A549 (cell line): ENCODE measurements around the gene QKI. TPM values are rescaled to one million over a fixed set of nuclear protein-coding genes. Genes with fewer than 3 reads are reported as not detected.

Experiments used
- ATAC-seq, 2 experiments: fragments of 200-7000 bp in 1 of 2; fragments of >200 bp in 1 of 2; cut with Nextera tagmentation in 1 of 2; cut with Tn5 transposase in 1 of 2; 3 replicates each; pipeline versions ENCODE4 v1.8.0 to v1.9.1; 2018 to 2020; ENCODE audit warnings: mild to moderate bottlenecking in 1 of 2, moderate library complexity in 1 of 2
- CTCF ChIA-PET: fragments of 300-600 bp; sonication (Branson Sonifier 250); formaldehyde crosslinking; extraction: SDS; loops from one replicate; lab custom pipeline; 2021; ENCODE audit warnings: antibody characterized with exemption, inconsistent platforms; lab: Yijun Ruan, JAX
- POLR2A ChIA-PET: fragments of 350-600 bp; formaldehyde crosslinking; extraction: SDS; loops from one replicate; lab custom pipeline; 2021; ENCODE audit warnings: antibody characterized with exemption, inconsistent platforms; lab: Yijun Ruan, JAX
- DNase-seq, 2 experiments: peaks; one replicate each; pipeline versions ENCODE4 v3.0.0 to v3.0.0-alpha.2; 2011 to 2016; ENCODE audit warnings: low read depth in 1 of 2, low spot score in 1 of 2
- FAIRE-seq: peaks from 2 replicates; lab custom pipeline; 2011; peaks lifted over from hg19 to GRCh38; lab: Jason Lieb, UNC
- H3K27ac ChIP-seq, 2 experiments: fragments of >200 bp; sonication (Bioruptor Twin); formaldehyde crosslinking; 3 replicates each; pipeline ENCODE4 v1.5.1; 2016 to 2017
- H3K4me1 ChIP-seq: fragments of >200 bp; sonication (Bioruptor Twin); formaldehyde crosslinking; 3 replicates; pipeline ENCODE4 v1.6.1; 2016
- H3K4me2 ChIP-seq: fragments of >200 bp; sonication (Bioruptor Twin); formaldehyde crosslinking; 3 replicates; pipeline ENCODE4 v1.6.1; 2016
- H3K4me3 ChIP-seq: fragments of >200 bp; sonication (Bioruptor Twin); formaldehyde crosslinking; 3 replicates; pipeline ENCODE4 v1.5.1; 2016
- H3K9me3 ChIP-seq: fragments of >200 bp; sonication (Bioruptor Twin); formaldehyde crosslinking; 3 replicates; pipeline ENCODE4 v1.6.1; 2016
- CBX2 ChIP-seq: fragments of 200-600 bp; sonication (generic); IDR thresholded peaks from 2 replicates; pipeline ENCODE4 v1.6.1; 2016; ENCODE audit warnings: low read depth, mild to moderate bottlenecking, borderline replicate concordance
- CEBPB ChIP-seq, 2 experiments: fragments of >200 bp in 1 of 2; sonication (Bioruptor Twin) in 1 of 2; formaldehyde crosslinking in 1 of 2; IDR thresholded peaks; 2 replicates each; pipeline ENCODE4 v1.6.1; 2012 to 2016
- ESRRA ChIP-seq: fragments of 150-350 bp; IDR thresholded peaks from 2 replicates; pipeline ENCODE4 v1.6.1; 2014; ENCODE audit warnings: mild to moderate bottlenecking, low read length, borderline replicate concordance
- FOSL2 ChIP-seq, 2 experiments: fragments of 450-650 bp in 1 of 2; fragments of >200 bp in 1 of 2; sonication (Bioruptor Twin) in 1 of 2; formaldehyde crosslinking; IDR thresholded peaks; 2 replicates each; pipeline versions ENCODE4 v1.5.0 to v1.6.1; 2016 to 2020; ENCODE audit warnings: mild to moderate bottlenecking in 1 of 2, moderate library complexity in 1 of 2
- HDAC2 ChIP-seq: fragments of 200-600 bp; sonication (generic); IDR thresholded peaks from 2 replicates; pipeline ENCODE4 v1.6.1; 2016
- HES2 ChIP-seq: fragments of >200 bp; sonication (Bioruptor Twin); formaldehyde crosslinking; IDR thresholded peaks from 2 replicates; pipeline ENCODE4 v1.6.1; 2016
- HMGXB4 ChIP-seq: fragments of 250-450 bp; sonication (Bioruptor Pico); IDR thresholded peaks from 2 replicates; pipeline ENCODE4 v1.5.0; 2021; ENCODE audit warnings: mild to moderate bottlenecking, moderate library complexity, borderline replicate concordance
- HOXA7 ChIP-seq: fragments of 250-450 bp; sonication (Bioruptor Pico); IDR thresholded peaks from 2 replicates; pipeline ENCODE4 v1.5.0; 2020; ENCODE audit warnings: mild to moderate bottlenecking, moderate library complexity
- MAFK ChIP-seq: fragments of 450-650 bp; IDR thresholded peaks from 2 replicates; pipeline ENCODE4 v1.6.1; 2014; ENCODE audit not compliant: partially characterized antibody
- POLR2A ChIP-seq: IDR thresholded peaks from 2 replicates; pipeline ENCODE4 v1.6.1; 2012; ENCODE audit warnings: mild to moderate bottlenecking, low read length
- REST ChIP-seq: fragments of 200-600 bp; sonication (generic); IDR thresholded peaks from 2 replicates; pipeline ENCODE4 v1.6.1; 2016; ENCODE audit warnings: antibody characterized with exemption, mild to moderate bottlenecking, moderate library complexity
- SREBF2 ChIP-seq: fragments of 450-650 bp; IDR thresholded peaks from 2 replicates; pipeline ENCODE4 v1.6.1; 2014; ENCODE audit warnings: mild to moderate bottlenecking, moderate library complexity
- TFCP2L1 ChIP-seq: fragments of 250-450 bp; sonication (Bioruptor Pico); IDR thresholded peaks from 2 replicates; pipeline ENCODE4 v1.5.0; 2021; ENCODE audit warnings: mild to moderate bottlenecking
- ZNF302 ChIP-seq: fragments of 250-450 bp; sonication (Bioruptor Pico); IDR thresholded peaks from 2 replicates; pipeline ENCODE4 v1.9.0; 2021; ENCODE audit warnings: inconsistent platforms, mild to moderate bottlenecking, moderate library complexity
- WGBS: methylation state at CpG from one replicate; pipeline ENCODE4 v1.1.6; 2017; ENCODE audit errors: missing lambda C conversion rate; 5-methylcytosine and 5-hydroxymethylcytosine counted together
- polyA plus RNA-seq, 4 experiments: library from polyadenylated mRNA; depleted of rRNA in 3 of 4; stranded (reverse); fragments of >200 nt; fragmentation: RNase III in 1 of 4; extraction: RNeasy Plus Mini Kit Qiagen cat#74134 plus additional on column Dnase treatment in 1 of 4; gene quantifications; 2 replicates in 3 of 4; 3 replicates in 1 of 4; pipeline ENCODE4 v1.2.3, GENCODE V29; 2011 to 2017

QKI gene
- polyA plus RNA-seq, 2 of the 4 experiments (the other 2 are of a cell fraction) = 71.9 to 98.2 TPM

GRCh38 chr6:163579111-163579879, 164.8 kb downstream of the QKI start (continued):
- TF ChIP-seq REST = no peak
- TF ChIP-seq MAFK = no peak
- no peak for TF ChIP-seq TFCP2L1 (CRISPR knock-in tag)
- TF ChIP-seq FOSL2 (IDR thresholded peaks at IDR 0.05) = no peak
- no peak for TF ChIP-seq FOSL2 (CRISPR knock-in tag; IDR thresholded peaks at IDR 0.05)
- TF ChIP-seq ZNF302 = no peak

GRCh38 chr6:163579880-163580295, 165.4 kb downstream of the QKI start:
- H3K4me3 ChIP-seq = no peak overlapping the region
- peak in 1 of 2 experiments; percentile 16 for DNase-seq
- TF ChIP-seq CEBPB (IDR thresholded peaks at IDR 0.05) (no peak), HES2 (no peak), CBX2 (no peak), SREBF2 (no peak), HDAC2 (no peak), HOXA7 (no peak), HMGXB4 (CRISPR knock-in tag) (no peak), POLR2A (no peak)
- FAIRE-seq = no peak
- no peak overlapping the region for H3K4me2 ChIP-seq
- no peaks in the 10 kb centered on the region for H3K9me3 ChIP-seq
- POLR2A ChIA-PET = no interaction called here
- no peak overlapping the region for H3K27ac ChIP-seq
- peak in 1 of 2 experiments; percentile 53; a peak in 2 of 6 replicates for ATAC-seq
- 53% methylated on average over 4 of the region's 4 CpGs for WGBS
- no peaks in the 10 kb centered on the region; the same call in 2 of the 3 replicates for H3K4me1 ChIP-seq
- CTCF ChIA-PET = interaction anchor here (0.6 kb wide), 1 partner anchor 132 kb away, joined by 3 read pairs; no protein-coding TSS in a partner anchor

- Histone ChIP-seq H3K9me3 (no peaks in the 10 kb centered on the region), H3K27ac (no peak overlapping the region), H3K4me2 (no peak overlapping the region), H3K4me3 (no peak overlapping the region), H3K4me1 (peaks cover 4% of the 10 kb centered on the region; the same call in 2 of the 3 replicates)
- ATAC-seq (no peak), FAIRE-seq (no peak), DNase-seq (no peak)
- ChIA-PET POLR2A (no interaction called here), CTCF (no interaction called here)
- 90% methylated on average over 8 of the region's 8 CpGs for WGBS
- TF ChIP-seq ESRRA = no peak
Measured at GRCh38 chr6:163580311-163581030, 166.0 kb downstream of the QKI start.
